Left renal pelvis (tissue), 4 donors: ENCODE measurements around the gene MYL12B. TPM values are rescaled to one million over a fixed set of nuclear protein-coding genes. Genes with fewer than 3 reads are reported as not detected.
"Not testable (repeated sequence)": the region's sequence is repeated elsewhere in the genome, so short reads cannot be mapped to it uniquely, and the experiment has no call there.

Experiments used
- DNase-seq, 4 donors: peaks; one replicate each; pipeline ENCODE4 v3.0.0-alpha.2; 2013; ENCODE audit warnings: low read depth in 4 of 4, low spot score in 3 of 4
- polyA plus RNA-seq, 4 donors: library from polyadenylated mRNA; unstranded; fragments of 120-200 nt; gene quantifications; one replicate each; pipeline ENCODE4 v1.2.1, GENCODE V29; 2013; ENCODE audit not compliant: insufficient read length in 4 of 4

The MYL12B gene
- polyA plus RNA-seq, 4 donors = 487 to 698 (median 624) TPM

- DNase-seq = no peak
Measured at GRCh38 chr18:3257627-3258120, 4.3 kb upstream of the MYL12B start.

GRCh38 chr18:3260995-3261372, 949 bp upstream of the MYL12B start:
- no peak for DNase-seq

GRCh38 chr18:3262234-3263131, 550 bp downstream of the MYL12B start:
- DNase-seq = no peak

GRCh38 chr18:3263132-3263700, 1.3 kb downstream of the MYL12B start:
- DNase-seq = no peak

GRCh38 chr18:3264362-3264761, 2.4 kb downstream of the MYL12B start:
- DNase-seq = no peak

GRCh38 chr18:3265564-3266033, 3.7 kb downstream of the MYL12B start:
- no peak for DNase-seq

GRCh38 chr18:3266062-3266608, 4.2 kb downstream of the MYL12B start:
- DNase-seq = no peak

- no peak for DNase-seq
Measured at GRCh38 chr18:3268306-3268705, 6.4 kb downstream of the MYL12B start.

GRCh38 chr18:3269241-3269913, 7.4 kb downstream of the MYL12B start:
- DNase-seq = no peak

GRCh38 chr18:3269914-3270299, 8.0 kb downstream of the MYL12B start:
- no peak for DNase-seq

- DNase-seq = no peak
Measured at GRCh38 chr18:3273042-3273441, 11.1 kb downstream of the MYL12B start.

GRCh38 chr18:3277643-3278213, 15.8 kb downstream of the MYL12B start:
- DNase-seq = not testable (repeated sequence)

GRCh38 chr18:3279201-3280185, 17.6 kb downstream of the MYL12B start:
- DNase-seq = no peak

- peak in 3 of 4 donors; percentile 51 to 65 (median 60) for DNase-seq
Measured at GRCh38 chr18:3281456-3282400, 19.8 kb downstream of the MYL12B start.

- no peak for DNase-seq
Measured at GRCh38 chr18:3283253-3283863, 21.4 kb downstream of the MYL12B start.

- no peak for DNase-seq
Measured at GRCh38 chr18:3283908-3284307, 22.0 kb downstream of the MYL12B start.

GRCh38 chr18:3284501-3284900, 22.6 kb downstream of the MYL12B start:
- DNase-seq = no peak

- no peak for DNase-seq
Measured at GRCh38 chr18:3286159-3286558, 24.2 kb downstream of the MYL12B start.
